NT2/D1 (cell line): ENCODE results near the gene COL1A1.

Experiments
- SUZ12 ChIP-seq: IDR thresholded peaks from 2 replicates; pipeline ENCODE4 v1.6.1; 2011; ENCODE audit not compliant: insufficient read length, insufficient read depth; ENCODE audit errors: extremely low read depth
- YY1 ChIP-seq: IDR thresholded peaks from 2 replicates; pipeline ENCODE4 v1.6.1; 2011; ENCODE audit not compliant: insufficient read length, insufficient read depth
- ZNF274 ChIP-seq: IDR thresholded peaks from 2 replicates; pipeline ENCODE4 v1.6.1; 2011; ENCODE audit warnings: mild to moderate bottlenecking, low read depth, low read length

GRCh38 chr17:50162466-50163254 is 38.8 kb downstream of the COL1A1 start:
- TF ChIP-seq ZNF274 = no peak
- no peak for TF ChIP-seq YY1
- TF ChIP-seq SUZ12 = no peak
